HG02938 (cell line): ENCODE results near the gene CYP46A1.

Experiments
- ATAC-seq: cut with Tn5 transposase; IDR thresholded peaks from one replicate; pipeline ENCODE4 v1.9.1; 2021; ENCODE audit warnings: mild to moderate bottlenecking, moderate library complexity; ENCODE audit not compliant: unreplicated experiment

CYP46A1 gene

DNA sequence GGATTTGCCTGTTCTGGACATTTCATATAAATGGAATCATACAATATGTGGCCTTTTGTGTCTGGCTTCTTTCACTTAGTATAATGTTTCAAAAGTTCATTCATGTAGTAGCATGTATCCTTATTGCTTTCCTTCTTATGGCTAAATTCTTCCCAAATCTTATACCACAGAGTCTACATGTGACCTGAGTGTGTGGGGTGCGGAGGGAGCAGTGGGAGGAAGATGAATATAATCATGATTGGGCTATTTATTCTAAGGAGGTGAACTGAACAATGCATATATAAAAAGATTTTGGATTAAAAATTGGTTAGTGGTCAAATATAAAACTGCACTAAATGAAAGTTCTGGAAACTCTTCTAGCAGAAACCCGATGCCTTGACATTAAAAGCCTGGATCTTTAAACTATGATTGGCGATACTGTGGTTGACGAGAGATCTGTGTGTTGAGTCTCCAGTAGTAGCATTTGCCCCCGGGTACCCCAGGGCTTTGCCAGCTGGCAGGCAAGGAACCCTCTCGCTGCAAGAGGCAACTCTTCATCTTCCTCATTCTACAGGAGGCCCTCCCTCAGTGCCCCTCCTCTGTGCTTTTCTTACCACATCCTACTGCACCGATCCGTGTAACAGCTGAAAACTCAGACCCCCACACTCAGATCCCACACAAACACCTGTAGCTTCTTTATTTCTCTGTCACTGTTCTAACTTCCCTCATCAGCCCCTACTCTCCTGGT, 2.6 kb downstream of the CYP46A1 start:
- no peak for ATAC-seq

DNA sequence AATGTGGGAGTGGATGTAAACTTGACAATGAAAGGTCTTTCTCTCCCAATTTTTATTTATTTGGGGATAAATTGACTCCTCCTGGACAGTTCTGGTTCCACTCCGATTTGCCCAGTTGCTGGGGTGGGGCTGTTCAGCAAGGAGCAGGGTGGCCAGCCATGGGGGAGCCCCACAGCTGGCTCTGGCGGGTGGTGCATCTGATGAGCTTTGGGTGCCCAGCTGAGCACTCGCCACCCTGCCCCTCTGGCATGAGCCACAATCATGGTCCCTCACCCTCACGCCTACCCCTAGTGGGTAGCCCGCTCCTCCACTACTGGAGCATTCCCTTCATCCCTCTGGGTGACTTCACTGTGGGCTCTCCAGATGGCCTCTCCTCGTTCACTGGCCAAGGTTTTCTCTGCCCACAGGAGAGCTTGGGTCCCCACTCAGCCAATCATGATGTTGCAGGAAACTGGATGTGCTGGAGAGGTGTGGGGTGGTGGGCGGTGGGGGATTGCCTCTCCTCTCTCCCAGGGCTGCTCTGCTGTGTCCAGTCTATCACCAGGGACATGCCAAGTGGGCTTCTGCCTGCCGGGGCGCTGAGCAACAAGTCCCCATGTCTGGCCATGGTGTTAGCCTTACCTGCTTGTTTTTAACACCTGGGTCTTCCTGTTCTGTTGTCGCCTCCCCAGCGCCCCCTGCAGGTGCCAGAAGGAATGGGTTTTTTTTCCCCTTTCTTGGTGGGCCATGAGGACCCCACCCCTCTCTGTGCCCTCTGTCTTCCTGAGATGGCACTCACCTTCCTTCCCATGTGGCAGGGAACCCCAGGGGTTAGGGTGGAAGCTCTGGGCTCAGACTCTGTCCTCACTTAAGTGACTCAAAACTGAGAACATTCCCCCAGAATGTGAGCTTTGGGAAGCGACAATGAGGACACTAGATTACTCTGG, 3.4 kb downstream of the CYP46A1 start:
- ATAC-seq, result no peak

DNA sequence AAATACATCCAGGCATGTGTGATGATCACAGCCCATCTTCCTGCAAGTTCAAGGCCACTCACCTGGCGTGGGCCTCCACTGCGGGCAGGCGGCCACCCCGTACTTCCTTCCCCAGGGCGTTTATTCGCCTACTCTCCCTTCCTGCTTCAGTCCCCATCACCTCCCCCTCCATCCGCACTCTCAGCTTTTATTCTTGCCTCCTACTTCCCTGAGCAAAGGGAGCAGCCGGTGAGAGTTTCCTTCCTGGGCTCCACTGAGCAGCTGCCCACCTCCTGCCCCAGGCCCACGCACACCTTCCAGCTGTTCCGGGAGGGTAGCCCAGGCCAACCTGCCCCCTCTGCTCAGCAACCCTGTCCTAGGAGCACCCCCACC, 4.1 kb downstream of the CYP46A1 start:
- ATAC-seq, result no peak

DNA sequence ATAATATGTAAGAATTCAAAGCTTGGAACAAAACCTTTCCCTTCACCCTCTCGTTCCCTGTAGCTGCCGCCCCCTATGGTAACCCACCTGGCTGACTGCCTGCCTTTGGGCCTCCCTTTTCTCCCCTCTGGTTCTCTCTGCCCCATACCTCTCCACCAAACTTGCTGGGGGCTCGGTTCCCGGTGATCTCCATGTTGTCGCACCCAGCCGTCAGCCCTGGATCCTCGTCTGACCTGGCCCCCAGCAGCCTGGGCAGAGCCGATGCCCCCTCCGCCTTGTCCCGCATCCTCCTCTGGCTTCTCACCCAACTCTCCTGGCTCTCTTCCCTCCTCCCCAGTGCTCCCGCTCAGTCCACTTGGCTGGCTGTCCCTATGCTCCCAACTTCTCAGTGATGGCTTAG, 4.5 kb downstream of the CYP46A1 start:
- no peak for ATAC-seq

DNA sequence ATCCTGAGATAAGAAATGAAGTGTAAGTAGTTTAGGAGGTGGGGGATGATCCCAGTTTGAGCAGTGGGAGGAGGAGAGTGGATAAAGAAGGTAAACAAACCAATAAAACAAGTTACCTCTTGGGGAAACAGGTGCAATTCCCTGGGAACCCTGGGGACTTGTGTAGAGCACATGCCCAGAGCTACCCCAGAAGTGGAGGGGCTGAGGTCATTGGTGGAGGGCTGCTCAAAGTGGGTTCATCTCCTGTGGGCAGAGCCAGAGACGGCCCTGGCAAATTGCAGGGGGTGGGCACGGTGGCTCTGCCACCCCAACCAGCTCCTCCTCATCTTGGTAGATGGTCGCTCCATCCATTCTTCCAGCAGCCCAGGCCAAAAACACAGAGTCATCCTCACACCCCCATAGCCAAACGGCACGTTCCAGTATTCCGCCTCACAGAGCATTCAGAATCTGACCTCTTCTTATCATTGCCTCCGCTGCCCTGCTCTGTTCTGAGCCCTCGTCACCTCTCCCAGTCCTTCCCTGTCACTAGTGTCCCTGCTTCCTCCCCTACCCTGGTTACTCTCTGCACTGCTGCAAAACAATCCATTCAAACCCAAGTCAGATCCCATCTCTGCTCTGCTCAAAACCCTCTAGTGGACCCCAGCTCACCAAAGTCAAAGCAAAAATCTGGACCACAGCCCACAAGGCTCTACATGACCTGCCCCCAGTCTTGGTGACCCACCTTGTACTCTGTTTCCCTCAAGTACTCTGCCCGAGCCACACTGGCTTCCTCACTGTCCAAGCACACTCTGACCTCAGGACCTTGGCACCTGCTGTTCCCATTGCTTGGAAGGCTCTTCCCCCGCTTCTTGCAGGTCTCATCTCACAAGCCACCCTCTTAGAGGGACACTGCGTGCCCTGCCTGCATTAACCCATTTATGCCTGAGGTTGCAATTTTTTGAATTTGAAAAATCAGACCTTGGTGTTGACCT, 5.5 kb downstream of the CYP46A1 start:
- no peak for ATAC-seq

DNA sequence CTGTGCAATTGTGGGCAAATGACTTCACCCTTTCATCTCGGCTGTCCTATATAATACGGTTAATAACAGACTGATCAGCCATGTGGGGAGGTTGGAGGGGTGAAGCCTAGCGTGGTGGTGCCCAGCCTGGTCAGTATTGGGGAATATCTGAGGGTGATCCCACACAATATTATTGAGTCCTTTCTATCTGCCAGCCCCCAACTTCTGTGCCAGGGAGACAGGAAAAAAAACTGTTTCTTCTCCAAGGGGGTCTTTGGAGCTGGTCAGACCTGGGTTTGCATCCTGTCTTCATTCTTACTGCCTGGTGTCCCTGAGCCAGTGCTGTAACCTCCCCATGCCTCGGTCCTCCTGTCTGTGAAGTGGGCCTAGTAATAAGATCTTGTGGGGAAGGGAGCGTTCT, 6.5 kb downstream of the CYP46A1 start:
- ATAC-seq, result no peak

DNA sequence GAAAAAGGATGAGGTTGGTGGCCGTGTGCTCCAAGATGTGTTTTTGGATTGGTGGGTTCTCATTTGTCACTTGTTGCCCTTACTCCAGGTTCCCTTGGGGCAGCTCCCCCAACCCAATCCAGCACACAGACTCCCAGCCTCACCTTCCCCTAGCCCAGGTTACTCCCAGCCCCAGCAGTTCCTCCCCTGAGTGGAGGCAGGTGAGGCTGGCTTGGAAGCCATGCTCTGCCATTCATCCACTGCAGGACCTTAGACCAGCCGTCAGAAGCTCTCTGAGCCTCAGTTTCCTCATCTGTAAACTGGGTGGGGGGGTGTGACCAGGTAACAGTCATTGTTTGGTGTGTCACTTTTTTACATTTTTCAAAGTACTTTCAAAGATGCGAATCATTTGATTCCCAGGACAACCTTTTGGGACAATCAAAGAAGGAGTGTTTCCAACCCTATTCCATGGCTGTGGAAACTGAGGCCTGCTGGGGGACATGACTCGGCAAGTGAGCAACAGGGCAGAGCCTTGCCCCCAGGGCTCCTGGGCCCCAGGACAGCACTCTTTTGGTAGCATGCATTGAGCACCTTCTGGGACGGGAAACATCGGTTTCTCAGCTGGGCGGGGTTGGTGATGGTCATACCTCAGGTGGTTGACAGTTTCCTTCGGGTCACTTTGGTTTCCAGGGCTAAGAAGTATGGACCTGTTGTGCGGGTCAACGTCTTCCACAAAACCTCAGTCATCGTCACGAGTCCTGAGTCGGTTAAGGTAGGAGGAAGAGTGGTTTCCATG, 7.2 kb downstream of the CYP46A1 start:
- no peak for ATAC-seq

DNA sequence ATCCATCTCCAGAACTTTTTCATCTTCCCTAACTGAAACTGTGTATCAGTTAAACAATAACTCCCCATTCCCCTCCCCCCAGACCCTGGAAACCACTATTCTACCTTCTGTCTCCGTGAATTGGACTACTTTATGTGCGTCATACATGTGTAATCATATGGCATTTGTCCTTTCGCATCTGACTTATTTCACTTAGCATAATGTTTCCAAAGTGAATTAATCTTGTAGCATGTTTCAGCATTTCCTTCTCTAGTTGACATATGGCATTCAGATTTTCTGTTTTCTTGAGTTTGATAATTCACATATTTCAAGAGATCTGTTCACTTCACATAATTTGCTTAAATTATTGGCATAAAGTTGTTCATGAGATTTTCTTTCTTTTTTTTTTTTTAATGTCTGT, 9.8 kb downstream of the CYP46A1 start:
- no peak for ATAC-seq

DNA sequence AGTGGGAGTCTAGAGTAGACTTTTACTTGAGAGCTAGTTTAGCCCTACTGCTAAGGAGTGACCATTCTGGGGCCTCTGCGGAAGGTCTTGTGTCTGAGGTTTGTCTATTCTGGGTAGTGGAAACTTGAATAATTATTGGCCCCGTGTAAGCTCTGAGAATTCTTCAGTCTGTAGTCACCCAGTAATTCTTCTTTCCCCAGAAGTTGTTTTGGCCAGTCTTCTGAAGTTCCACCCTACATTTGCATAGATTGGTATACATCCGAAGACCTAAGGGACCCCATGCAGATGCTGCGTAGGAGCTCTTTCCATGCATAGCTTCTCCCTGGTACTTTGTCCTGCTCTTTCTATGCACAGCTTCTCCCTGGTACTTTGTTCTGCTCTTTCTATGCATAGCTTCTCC, 12.8 kb downstream of the CYP46A1 start:
- ATAC-seq, result no peak

DNA sequence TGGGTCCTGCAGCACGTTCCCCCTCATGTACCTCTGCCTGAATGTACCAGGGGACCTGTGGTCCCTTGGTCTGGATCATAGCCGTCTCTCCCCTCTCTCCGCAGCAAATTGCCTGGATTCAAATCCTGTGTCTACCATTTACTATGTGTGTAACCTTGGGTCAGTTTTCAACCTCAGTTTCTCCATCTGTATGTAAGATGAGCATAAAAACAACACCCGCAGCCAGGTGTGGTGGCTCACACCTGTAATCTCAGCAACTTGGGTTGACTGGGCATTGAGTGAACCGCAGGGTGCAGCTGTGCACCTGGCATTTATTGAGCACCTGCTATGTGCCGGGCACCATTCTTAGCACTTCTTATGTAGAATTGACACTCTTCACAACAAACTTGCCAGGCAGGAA, 14.1 kb downstream of the CYP46A1 start:
- no peak for ATAC-seq

DNA sequence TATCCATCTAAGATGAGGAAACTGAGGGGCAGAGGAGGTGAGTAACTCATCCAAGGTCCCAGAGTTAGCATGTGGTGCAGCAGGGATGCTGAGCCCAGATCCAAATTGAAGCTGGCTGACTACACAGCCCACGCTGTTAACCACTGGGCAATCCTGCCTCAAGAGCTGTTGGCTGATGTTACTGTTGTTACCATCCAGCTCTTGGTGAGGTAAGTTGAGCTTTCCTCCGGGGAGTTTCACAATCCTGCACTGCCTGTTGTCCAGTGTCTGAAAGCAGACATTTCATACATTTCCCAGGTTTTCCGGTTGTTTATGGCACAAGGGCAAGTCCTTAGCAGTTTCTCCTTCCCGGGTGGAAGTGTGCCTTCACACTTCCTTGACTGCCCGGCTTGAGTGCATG, 14.5 kb downstream of the CYP46A1 start:
- no peak for ATAC-seq

DNA sequence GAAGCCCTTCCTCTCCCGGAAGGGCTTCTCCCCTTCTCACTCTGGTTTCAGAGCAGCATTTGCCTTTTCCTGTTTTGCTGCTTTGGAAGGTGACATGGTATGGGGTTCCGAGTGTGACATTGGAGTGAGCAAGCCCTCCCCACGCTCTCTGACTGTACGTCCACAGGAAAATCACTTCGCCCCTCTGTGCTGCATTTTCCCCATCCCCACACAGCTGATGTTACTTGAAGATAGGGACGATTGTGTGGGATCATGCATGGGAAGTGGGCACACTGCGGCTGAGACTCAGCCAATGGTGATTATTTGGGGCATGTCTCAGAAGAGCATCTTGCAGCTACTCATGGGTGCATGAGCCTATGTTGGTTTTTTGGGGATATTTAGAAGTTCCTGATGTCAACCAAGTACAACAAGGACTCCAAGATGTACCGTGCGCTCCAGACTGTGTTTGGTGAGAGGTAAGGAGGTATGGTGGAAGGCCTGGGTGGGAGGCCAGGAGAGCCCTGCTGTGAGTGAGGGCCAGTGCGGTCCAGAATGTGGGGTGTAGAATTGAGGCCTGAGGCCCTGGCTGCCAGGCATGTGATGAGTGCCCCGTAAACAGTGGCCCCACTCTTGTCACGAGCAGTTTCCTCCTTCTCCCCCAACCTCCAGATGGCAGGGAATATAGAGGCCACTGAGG, 15.1 kb downstream of the CYP46A1 start:
- ATAC-seq, result no peak

DNA sequence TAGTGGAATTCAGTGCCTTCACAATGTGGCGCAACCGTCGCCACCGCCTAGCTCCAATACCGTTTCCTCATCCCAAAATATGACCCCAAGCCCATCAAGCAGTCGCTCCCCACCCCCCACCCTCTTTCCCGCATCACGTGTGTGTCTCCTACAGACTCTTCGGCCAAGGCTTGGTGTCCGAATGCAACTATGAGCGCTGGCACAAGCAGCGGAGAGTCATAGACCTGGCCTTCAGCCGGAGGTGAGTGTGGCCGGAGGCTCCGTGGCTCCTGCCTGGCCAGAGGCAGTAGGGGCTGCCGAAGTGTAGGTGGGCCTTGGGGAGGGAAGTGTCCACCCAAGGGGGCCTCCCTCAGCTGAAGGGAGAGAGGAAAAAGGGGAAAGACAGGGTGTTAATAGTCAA, 15.8 kb downstream of the CYP46A1 start:
- no peak for ATAC-seq

DNA sequence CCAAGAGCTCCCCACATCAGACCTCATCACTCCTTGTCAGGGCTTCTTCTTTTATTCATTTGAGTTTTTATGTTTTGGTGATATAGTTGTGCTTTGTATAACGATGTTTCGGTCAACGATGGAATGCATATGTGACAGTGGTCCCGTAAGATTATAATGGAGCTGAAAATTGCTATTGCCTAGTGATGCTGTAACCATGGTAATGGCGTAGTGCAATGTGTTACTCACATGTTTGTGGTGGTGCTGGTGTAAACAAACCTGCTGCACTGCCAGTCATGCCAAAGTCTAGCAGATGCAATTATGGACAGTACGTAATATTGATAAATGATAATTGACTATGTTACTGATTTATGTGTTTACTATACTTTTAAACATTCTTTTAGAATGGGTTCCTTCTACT, 16.3 kb downstream of the CYP46A1 start:
- ATAC-seq, result no peak

DNA sequence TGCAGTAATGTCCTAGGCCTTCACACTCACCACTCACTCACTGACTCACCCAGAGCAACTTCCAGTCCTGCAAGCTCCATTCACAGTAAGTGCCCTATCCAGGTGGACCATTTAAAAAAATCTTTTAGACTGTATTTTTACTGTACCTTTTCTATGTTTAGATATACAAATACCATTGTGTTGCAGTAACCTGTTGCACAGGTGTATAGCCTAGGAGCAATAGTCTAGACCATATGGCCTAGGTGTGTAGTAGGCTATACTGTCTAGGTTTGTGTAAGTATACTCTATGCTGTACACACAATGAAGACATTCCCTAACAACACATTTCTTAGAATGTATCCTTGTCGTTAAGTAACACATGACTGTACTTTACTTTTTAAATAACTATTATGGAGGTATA, 17.2 kb downstream of the CYP46A1 start:
- ATAC-seq, result no peak

DNA sequence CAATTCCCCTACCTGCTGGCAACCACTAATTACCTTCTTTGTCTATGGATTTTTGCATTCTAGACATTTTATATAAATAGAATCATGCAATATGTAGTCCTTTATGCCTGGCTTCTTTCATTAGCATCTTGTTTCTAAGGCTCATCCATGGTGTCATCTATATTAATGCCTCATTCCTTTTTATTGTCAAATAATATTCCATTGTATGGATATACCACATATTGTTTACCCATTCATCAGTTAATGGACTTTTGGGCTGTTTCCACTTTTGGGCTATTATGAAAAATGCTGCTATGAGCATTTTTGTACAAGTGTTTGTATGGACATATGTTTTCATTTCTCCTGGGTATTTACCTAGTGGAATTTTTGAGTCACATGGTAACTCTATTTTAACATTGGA, 18.0 kb downstream of the CYP46A1 start:
- ATAC-seq, result no peak

DNA sequence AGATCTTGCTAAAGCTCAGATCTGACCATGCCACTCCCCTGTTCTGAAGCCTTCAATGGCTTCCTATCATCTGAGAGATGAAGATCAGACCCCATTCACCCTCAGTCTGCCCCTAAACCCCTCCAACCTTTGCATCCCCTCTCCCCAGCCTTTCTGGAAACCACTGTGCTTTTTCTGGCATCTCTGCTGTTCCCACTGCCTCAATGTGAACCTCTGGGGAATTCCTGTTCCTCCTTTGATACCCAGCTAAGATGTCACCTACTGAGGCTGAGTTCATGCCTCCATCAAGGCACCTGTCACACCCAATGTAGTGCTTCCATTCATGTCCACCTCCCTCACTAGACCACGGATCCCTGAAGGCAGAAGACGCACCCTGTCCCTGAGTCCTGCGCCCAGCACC, 19.3 kb downstream of the CYP46A1 start:
- ATAC-seq, result no peak

DNA sequence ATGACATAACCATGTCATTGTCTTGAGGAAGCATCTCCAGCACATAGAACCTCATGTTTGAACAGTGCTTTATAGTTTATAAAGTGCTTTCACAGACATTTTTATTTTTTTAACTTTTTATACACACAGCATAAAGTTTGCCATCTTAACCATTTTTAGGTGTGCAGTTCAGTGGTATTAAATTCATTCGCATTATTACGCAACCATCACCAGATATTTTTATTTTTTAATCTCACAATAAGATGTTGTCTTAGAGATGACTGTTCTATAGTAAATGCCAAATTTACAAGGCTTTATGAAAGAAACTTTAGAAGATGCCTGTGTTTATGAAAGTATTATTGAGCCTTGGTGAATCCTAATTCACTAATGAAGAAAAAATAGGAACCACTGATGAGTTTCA, 19.9 kb downstream of the CYP46A1 start:
- ATAC-seq, result no peak

DNA sequence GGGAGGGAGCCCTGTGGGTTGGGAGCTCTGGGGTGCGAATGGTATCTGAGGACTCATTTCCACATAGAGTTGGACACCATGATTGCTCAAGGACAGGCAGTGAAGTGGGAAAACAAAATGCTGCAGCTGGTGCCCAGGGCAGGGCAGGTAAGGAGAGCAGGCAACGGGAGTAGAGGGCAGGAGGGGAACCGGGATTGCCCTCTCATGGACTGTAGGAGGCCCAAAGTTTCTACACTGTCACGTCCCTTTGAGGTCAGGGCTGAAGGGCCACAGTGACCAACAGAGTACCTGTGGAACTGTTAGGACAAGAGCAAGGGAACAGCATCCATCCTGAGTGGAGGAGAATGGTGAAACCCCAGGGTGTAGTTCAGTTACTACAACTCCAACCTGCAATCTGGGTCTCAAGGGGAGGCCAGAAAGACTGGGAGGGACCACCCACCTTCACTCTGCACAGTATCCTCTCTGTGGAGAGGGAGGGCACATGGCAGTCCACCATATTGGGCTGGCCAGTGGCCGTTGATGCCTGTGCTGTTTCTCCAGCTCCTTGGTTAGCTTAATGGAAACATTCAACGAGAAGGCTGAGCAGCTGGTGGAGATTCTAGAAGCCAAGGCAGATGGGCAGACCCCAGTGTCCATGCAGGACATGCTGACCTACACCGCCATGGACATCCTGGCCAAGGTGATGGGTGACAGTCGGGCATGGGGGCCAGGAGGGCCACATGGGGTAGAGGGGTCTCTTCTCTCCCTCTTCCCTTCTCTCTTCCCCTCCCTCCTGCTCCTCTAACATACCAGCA, 22.2 kb downstream of the CYP46A1 start:
- ATAC-seq, result no peak
